SH-SY5Y (cell line): ENCODE data around the gene MPST.

ENCODE experiments used
- GATA2 ChIP-seq: IDR thresholded peaks from 2 replicates; pipeline ENCODE4 v1.6.1; 2011; ENCODE audit warnings: mild to moderate bottlenecking, low read depth, low read length
- GATA3 ChIP-seq: IDR thresholded peaks from 2 replicates; pipeline ENCODE4 v1.6.1; 2011; ENCODE audit warnings: low read depth, mild to moderate bottlenecking, low read length, moderate library complexity

GRCh38 chr22:36985211-36985889 is 34.2 kb upstream of the MPST start:
- no peak for TF ChIP-seq GATA2
- no peak for TF ChIP-seq GATA3
